HL-60 (cell line): ENCODE results near the gene RNASEL.

Experiments used
- DNase-seq, 2 experiments: peaks; one replicate each; pipeline ENCODE4 v3.0.0-alpha.2; 2010 to 2020; ENCODE audit warnings: low read depth in 1 of 2, low spot score in 1 of 2
- H3K27ac ChIP-seq: fragments of 250-450 bp; sonication (Bioruptor Pico); replicated peaks from 2 replicates; pipeline ENCODE4 v1.5.1; 2020; ENCODE audit warnings: mild to moderate bottlenecking, moderate library complexity
- H3K27me3 ChIP-seq: fragments of 250-450 bp; sonication (Bioruptor Pico); 2 replicates; pipeline ENCODE4 v1.5.1; 2021; ENCODE audit warnings: mild to moderate bottlenecking, moderate library complexity; ENCODE audit not compliant: insufficient read depth, poor library complexity, severe bottlenecking
- H3K4me3 ChIP-seq: replicated peaks from 2 replicates; pipeline ENCODE4 v1.5.1; 2011; ENCODE audit warnings: mild to moderate bottlenecking, control low read depth, low read length; ENCODE audit not compliant: insufficient read depth
- CTCF ChIP-seq: IDR thresholded peaks from one replicate; pipeline ENCODE4 v1.5.1; 2011; ENCODE audit warnings: low read length, control low read depth, inconsistent platforms; ENCODE audit not compliant: insufficient read depth
- GABPA ChIP-seq: IDR thresholded peaks from 2 replicates; pipeline ENCODE4 v1.6.1; 2012; ENCODE audit warnings: low read depth
- POLR2AphosphoS5 ChIP-seq: IDR thresholded peaks from 2 replicates; pipeline ENCODE4 v1.6.1; 2012; ENCODE audit warnings: low read depth
- REST ChIP-seq: IDR thresholded peaks from 2 replicates; pipeline ENCODE4 v1.6.1; 2012; ENCODE audit warnings: low read depth; ENCODE audit not compliant: insufficient replicate concordance
- SPI1 ChIP-seq: IDR thresholded peaks from 2 replicates; pipeline ENCODE4 v1.6.1; 2012; ENCODE audit warnings: low read depth, mild to moderate bottlenecking, borderline replicate concordance

RNASEL gene

GRCh38 chr1:182625024-182625423, 36.0 kb upstream of the RNASEL start:
- H3K4me3 ChIP-seq: no peak overlapping the region
- no peaks in the 10 kb centered on the region for H3K27me3 ChIP-seq
- H3K27ac ChIP-seq: no peak overlapping the region
- TF ChIP-seq REST (no peak), SPI1 (no peak), GABPA (no peak), POLR2AphosphoS5 (no peak), CTCF (no peak)
- DNase-seq: no peak

DNA sequence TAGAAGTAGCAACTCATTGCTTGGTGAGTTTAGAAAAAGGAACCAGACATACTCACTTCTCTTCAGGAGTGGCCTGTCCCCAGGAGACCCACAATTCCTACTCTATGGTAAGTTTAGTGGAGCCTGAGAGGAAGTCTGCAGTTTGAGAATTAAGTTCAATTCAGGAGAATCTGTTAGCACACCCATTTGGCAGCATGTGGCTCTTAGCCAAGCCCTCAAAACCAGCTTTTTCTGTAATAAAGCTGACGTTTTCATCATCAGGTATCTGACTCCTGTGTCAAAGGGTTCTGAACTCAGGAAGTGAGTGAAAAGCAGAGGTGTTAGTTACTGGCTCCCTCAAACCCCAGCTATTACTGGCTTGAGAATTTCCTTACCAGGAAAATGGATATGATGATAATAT, 35.5 kb upstream of the RNASEL start:
- no peak overlapping the region for H3K4me3 ChIP-seq
- H3K27me3 ChIP-seq: no peaks in the 10 kb centered on the region
- TF ChIP-seq POLR2AphosphoS5 (no peak), GABPA (no peak), CTCF (no peak), REST (no peak), SPI1 (no peak)
- H3K27ac ChIP-seq: no peak overlapping the region
- no peak for DNase-seq

DNA sequence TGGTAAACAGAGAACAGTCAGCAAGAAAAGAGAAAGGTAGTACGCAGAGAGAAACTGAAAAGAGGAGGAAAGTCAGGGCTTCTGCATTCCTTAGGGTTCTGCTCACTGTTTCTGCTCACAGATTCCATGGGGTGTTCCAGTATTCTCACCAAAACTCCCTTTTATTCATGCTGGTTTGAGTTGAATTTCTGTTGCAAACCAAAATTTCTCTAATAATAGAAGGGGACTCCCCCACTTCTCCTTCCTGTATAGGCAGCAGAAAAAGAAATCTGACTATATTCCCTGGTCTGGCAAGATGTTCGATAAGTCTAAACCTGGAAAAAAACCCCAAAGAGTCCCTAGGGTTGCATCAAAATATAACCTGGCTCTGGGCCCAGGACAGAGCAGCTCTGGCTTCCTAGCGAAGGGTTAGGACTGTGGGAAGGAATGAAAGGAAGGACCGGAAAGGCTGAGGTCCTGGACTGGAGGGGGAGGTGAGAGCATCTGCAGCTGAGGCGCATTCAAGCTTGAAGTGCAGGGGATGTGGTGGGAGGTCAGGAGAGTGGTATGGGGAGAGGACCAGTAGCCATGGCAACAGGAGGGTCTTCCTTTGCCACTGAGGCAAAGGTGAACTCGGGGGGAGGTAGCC, 34.0 kb upstream of the RNASEL start:
- H3K27ac ChIP-seq: no peak overlapping the region
- TF ChIP-seq REST: no peak
- no peak for TF ChIP-seq SPI1
- no peak for TF ChIP-seq CTCF
- no peak for DNase-seq
- H3K4me3 ChIP-seq: no peak overlapping the region
- H3K27me3 ChIP-seq: no peaks in the 10 kb centered on the region
